GM21786 (cell line): ENCODE measurements around the gene C14orf180.

Experiments
- ATAC-seq: cut with Tn5 transposase; IDR thresholded peaks from one replicate; pipeline ENCODE4 v1.9.1; 2021; ENCODE audit not compliant: unreplicated experiment

The C14orf180 gene

DNA sequence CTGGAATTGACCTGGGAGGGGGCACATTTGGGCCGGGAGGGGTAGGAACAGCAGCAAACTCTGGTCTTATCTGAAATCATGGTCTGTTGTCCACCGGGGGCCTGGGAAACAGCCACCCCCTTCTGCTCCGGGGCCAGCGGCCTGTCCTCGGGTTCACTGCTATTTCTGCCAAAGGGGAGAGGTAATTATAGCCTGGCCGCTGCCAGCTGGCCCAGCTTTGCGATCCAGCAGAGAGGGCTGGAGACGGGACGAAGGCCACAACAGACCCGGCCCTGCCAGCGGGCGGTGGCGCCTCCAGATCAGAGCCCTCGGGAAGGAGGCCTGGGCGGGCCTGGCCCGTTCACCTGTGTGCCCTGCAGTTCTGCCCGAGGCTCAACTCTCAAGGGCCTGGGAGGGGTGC lies at the start of gene C14orf180:
Gene C14orf180, plus strand, starts transcription at position 258 of the 400 bp plus-strand sequence. CDS start 6,667 bp downstream, outside the sequence.
- ATAC-seq = no peak

DNA sequence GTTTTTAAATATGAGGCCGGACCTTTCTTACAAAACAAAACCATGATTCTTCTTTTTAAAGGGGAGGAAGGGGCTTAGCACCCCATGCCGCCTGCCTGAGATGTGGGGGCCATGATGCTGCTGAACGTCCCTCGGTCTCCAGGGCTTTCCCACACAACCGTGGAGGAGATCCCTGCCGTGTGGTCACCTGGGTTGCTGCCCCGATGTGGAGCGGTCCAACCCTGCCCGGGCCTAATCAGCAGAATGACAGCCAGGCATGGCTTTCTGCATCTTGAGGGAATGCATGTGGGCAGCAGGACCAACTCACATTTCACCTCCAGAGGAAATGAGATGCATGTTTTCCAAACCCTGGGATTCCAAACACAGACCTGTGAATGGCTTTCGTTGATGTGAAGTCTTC lies 48.9 kb upstream of the C14orf180 start:
- ATAC-seq = no peak

DNA sequence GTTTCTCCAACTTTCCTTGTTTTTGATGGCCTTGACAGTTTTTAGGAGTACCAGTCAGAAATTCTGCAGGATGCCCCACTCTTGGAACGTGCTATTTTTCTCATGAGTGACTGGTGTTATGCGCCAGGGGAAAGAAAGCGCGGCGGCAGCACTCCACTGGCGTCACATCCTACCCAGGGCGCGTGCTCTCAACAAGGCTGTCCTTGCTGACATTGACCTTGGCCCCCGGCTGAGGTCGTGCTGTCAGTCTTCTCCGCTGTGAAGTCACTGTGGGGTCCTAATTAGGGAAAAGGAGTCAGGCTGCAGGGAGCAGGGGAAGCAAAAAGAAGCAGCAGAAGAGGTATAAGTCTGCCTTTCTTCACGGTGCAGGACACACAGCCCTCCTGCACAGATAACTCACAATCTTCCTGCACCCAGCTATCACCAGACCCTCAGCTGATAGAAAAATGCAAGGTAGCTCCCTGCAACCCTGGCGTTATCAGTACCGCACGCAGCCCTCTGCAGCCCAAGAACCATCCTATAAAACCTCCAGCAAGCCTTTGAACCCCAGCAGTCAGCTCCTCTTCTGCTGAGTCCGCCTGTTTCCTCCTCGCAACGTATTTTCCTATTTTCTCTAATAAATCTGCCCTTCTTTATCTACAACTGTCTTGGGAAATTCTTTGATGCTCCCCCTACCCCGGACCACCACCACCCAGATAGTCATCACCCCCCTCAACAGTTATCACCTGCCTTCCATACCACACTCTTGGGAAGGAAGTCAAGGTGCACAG lies 48.0 kb upstream of the C14orf180 start:
- no peak for ATAC-seq

DNA sequence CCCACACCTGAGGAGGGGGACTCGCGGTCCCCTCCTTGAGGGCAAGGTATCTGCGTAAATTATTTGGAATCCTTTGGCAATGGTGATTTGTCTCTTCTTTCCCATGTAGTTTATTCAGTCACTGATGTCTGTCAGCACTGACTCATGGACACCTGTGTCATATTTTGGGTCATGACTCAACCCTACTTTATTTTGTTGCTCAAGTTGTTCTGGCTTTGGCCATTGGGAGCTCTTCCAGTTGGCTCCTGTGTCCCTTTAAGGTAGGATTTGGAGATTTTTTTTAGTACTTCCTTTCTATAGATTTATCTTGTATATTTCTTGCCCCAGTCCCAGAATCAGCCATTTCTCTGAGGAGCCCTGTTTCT lies 47.4 kb upstream of the C14orf180 start:
- no peak for ATAC-seq

DNA sequence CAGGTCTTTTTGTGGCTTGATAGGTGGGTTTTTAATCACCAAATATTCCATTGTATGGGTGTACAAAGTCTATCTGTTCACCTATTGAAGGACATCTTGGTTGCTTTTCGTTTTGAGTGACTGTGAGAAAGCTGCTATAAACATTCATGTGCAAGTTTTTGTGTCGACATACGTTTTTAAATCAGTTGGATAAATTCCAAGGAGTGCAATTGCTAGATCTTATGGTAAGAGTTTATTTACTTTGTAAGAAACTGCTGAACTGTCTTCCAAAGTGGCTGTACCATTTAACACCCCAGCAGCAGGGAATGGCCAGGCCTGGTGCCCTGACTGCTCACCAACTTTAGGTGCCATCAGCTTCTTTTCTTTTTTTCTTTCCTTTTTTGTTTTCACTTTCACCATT lies 45.5 kb upstream of the C14orf180 start:
- ATAC-seq = no peak

DNA sequence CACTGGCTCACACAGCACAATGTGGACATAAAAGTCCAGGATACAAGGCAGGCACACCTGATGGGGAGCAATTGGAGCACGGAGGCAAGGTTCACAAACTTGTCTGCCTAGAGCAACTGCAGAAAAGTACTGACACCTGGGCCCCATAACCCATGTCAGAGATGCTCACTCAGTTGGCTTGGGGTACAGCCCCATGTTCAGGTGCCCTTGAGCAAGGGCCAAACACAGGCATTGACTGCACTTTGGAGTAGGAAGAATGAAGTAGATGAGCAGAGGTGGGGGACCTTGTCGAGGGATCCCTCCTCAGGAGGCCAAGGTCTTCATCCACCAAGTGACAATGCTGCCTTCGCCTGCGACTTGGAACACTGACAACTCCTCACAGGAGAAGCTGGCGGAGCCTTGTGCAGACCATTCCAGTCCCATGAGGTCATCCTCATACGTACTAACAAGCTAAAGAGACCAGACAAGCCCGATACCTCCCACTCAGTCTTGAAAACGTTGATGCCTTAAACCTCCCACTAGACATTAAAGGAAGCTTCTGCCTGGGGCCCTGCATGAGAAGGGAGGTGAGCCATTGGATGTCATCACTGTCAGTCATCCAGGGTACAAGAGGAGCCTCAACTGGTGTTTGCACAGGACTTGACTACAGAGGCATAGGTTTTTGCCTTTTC lies 42.5 kb upstream of the C14orf180 start:
- ATAC-seq = no peak

DNA sequence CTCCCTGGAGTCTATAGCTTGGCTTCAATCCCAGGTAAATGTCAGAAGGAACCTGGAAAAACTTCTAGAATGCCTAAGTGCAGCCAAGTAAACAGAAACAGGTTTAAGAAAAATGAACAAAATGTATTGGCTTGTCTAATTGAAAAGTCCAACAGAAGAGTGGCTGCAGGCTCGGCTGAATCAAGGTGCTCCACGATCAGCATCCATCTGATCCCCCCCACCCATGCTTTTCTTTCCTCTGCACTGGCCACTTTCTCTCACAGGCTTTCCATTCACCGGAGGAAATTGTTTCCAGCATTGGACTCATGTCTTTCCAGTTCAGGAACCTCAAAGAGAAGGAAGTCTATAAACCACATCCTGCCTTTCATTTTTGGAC lies 42.0 kb upstream of the C14orf180 start:
- ATAC-seq = no peak

DNA sequence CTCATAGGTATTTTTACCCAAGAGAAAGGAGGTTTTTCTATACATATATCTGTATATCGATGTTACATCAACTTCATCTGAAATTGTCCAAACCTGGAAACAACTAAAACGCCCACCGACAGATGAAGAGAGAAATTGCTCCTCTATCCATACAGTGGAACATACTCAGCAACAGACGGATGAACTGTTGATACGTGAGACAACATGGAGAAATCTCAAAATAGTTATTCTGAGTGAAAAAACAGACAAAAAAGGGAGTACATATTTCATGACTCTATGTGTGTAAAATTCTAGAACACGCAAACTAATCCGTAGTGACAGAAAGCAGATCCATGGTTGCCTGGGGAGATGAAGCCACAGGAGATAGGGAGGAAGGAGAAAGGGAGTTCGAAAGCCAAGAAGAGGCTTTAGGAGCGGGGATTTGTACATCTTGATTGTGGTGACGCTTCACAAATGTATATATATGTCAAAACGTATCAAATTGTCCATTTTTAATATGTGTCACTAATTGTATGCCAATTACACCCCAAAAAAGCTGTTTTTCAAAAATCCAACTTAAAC lies 37.6 kb upstream of the C14orf180 start:
- no peak for ATAC-seq

DNA sequence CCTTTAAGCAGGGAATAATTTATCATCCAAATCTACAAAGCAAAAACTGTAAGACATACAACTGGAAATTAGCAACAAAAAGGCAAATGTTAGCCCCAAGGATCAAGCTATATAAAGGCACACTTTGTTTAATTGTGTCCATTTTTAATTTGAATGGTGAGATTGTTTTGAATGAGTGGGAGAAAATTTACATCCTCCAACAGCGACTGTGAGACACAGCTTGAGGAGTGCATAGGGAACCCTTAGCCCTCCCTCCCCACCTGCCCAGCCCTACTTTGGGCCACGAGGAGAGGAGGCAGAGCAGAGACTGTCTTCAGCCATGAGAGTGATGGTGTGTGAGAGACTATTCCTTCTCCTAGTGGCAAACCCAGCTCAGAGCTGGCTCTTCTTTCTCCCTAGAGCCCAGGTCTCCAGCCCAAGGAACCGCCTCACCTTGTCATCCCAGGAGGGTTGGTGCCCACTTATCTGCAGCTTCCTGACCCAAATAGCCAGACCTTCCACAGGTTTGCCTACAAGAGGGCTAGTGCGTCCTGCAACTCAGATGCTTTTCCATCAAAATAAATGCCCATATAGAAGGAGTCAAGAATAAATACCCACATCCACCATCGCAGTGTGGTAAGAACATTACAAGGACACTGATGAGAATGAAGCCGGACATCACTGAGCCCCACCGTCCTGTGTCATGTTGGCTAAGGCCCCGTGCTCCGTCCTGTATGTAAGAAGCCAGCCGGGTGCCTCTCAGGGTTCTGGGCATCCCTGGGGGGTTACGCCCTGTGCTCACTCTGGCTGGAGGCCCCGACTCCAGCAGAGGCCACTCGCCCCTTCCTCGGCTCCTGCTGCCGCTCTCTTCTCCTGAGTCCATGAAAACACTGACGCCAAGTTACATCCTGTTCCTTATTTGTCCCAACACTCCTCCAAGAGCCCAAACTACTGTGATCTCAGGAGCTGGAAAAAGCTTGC lies 36.4 kb upstream of the C14orf180 start:
- ATAC-seq = no peak

DNA sequence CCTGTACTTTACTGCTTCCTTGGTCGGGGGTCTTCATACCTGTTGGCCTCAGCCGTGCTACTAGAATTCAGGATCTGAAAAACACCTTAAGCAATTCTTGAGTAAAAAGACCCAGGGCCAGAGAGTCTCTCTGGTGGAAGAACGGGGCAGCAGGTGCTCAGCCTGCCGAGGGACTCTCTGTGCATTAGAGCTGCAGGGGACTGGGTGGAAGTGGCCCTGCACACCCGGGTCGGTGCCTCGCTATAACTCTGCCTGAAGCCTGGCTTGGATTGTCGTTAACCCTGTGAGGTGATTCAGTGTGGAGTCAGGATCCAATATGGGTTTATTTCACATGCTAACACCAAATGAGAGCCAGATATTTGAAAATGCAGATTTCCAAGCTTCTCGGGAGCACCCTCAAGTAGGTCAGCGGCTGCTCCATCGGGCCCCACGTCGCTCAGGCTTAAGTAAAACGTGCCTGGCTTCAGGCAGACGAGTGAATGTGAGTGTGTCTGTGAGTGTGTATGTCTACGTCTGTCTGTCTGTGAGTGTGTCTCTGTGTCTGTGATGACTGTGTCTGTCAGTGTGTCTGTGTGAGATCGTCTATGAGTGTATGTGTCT lies 35.1 kb upstream of the C14orf180 start:
- no peak for ATAC-seq

DNA sequence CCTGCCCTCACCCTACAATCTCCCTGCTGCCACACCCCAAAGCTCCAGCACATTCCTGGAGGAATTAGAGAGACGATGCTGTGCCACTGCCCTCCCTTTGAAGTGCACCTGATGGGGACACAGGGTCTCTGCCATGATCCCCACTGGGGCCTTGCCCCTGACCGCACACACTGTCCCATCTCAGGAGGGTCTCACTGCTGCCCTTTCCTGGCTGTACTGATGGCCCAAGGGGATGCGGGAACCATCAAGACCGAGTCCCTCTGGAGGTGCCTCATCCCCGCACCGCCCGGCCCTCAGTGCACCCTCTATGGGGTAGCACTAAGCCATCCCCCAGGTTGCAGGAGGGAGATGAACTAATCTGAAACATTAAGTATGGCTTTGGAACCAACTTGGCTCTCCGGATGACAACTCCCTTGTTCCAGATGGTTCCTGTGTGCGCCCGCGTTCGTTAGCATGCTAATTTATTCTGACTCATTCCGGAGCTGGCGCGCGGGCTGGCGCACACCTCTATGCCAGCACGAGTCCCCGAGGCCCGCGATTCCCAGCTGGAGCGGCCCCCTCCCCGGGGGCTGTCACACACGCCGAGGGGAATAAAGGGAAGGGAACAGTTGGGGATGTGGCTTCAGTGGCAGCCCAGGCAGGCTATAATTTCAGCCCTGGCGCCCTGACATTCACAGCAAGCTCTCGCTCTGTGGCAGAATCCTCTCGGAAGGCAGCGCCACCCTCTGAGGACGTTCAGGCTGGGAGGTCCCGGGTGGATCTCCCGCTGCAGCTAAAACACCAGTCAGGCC lies 34.2 kb upstream of the C14orf180 start:
- ATAC-seq = no peak

DNA sequence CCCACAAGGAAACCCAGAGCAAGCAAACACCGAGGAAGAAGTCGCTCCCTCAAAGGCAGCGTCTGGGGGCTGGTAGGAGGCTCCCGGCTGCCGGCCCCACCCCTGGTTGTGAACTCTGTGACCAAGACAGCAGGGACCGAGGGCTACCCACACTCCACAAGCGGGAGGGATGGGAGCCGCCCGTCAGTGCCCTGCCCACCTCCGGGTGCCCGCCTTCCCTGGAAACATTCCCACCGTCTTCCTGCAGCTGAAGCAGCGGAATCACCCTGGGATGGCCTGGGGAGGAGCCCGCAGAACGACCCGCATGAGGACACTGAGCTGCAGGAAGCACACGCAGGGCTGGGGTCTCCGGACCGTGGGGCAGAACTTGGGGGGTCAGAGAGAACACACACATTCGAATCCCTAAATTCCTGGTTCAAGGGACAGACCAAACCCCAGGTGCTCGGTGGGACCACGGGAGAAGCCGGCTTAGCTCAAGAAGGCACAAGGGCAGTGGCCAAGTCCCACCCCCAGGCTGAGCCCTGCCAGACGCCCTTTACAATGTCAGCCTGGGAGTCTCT lies 33.5 kb upstream of the C14orf180 start:
- ATAC-seq = no peak

DNA sequence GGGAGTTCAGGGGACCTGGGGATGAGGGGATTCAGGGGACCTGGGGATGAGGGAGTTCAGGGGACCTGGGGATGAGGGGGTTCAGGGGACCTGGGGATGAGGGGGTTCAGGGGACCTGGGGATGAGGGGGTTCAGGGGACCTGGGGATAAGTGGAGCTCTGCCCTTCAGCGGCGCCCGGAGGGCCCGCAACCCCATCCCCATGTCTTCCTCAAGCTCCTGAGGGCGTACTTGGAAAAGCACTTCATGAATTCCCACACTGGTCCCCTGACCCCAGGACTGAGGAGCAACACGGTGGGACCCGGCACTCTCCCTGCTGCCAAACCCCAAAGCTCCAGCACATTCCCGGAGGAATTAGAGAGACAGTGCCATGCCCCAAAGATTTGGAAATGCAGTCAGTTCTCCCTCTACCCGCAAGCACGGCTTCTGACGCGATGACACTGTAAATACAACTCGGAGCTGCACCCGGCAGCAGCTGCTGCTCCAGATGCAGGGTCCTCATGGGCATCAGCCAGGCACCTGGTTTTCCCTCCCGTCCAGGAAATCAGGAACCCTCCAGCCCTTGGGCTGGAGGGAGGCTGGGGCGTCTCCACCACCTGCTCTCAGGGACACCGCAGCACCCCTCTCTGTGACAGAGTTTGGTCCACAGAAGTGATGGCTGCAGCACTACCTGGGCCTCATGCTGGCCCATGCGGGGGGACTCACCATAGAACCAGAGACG lies 32.8 kb upstream of the C14orf180 start:
- no peak for ATAC-seq

DNA sequence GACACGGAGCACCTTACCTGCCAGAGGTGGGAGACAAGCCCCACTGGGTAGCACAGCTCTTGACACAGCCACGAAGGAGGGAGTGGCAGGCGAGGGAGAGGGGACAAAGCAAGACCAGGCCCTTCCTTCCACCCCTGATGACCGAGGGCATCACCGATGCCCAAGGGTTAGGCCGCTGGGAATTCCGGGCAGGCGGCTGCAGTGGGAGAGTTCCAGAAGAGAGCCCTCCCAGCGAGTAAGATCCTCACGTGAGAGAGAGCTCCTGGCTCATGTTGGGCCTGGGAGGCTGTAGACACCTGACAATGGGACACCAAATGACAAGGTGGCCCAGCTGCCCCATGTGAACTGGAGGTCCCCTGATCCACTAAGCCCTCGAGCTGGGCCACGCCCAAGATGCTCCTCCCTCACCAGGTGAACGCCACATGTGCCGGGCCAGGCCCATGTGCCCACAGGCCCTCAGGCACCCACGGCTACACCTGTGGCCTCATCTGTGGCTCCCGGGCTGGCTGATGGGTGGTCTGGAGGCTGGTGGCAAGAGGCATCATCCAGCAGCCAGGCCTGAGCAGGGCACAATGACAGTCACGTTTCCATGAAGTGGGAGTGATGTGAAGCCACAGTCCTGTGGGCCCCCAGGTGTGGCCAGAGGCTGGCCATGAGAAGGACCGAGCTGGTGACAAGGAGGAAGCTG lies 32.1 kb upstream of the C14orf180 start:
- no peak for ATAC-seq

DNA sequence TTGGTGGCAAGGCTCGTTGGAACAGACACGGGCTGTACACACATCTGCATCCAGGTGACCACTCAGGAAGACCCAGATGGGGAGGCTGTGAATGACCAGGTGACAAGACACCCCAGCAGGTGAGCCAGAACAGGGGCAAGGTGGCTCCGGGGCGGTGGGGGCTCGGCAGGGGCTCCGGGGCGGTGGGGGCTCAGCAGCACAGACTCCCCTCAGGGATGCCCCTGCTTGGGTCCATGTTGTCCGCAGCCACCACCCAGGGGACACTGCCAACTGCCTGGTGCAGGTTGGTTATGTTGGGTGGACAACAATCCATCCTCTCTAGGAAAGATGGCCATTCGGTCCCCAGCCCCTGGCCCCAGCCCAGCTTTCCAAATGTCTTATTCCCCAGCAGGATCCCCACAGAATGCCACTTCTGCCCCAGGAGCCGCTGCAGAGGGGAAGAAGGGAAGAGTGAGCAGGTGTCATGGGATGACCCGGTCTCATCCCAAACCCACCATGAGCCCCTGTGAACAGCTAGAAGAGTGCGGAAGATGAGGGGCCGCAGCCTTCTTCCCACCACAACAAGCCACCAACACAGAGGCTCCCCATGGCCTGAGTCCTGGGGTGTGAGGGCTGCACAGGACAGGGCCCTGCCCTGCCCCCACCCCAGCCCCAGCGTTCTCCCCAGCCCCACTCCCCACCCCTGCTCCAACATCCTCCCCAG lies 31.4 kb upstream of the C14orf180 start:
- ATAC-seq = no peak

DNA sequence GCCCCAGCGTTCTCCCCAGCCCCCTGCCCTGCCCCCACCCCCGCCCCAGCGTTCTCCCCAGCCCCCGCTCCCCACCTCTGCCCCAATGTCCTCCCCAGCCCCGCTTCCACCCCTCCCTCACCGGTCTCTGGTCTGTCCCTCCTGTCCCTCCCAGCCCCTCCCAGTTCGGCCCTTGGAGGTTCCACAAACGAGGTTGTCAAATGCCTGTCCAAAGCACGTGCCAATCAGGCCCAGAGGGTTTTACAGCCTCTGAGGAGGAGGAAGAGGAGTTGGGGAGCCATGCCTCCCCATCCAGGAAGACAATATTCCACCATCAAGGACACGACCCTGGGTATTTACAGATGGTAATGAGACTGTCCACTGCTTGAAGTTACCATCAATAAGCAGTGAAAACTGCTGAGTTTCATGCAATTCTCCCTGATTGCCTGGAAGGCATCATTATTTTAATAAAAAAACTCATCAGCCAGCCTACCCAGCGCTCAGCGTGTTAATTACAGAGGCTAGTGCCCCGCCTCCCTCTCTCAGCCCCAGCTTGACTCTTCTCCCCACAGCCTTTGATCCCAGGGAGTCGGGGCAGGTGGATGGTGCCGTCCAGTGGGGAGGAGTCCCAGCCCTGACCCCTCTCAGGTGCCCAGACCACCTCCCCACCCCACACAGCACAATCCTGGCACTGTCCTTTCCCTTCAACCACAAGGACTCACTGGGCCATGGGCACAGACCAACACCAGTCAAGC lies 30.6 kb upstream of the C14orf180 start:
- no peak for ATAC-seq
